HG03095 (cell line): ENCODE measurements around the gene WNK2.

Source experiments
- ATAC-seq: cut with Tn5 transposase; IDR thresholded peaks from one replicate; pipeline ENCODE4 v1.9.1; 2021; ENCODE audit warnings: moderate library complexity; ENCODE audit not compliant: unreplicated experiment

Gene WNK2

GRCh38 chr9:93161786-93162562 lies 22.0 kb upstream of the WNK2 start:
- ATAC-seq = no peak

- no peak for ATAC-seq
These were observed 19.9 kb upstream of the WNK2 start for GRCh38 chr9:93164085-93164484.

- ATAC-seq = no peak
These were observed 17.2 kb upstream of the WNK2 start for GRCh38 chr9:93166699-93167098.

GRCh38 chr9:93167185-93167584 lies 16.8 kb upstream of the WNK2 start:
- ATAC-seq = no peak

GRCh38 chr9:93167838-93168237 lies 16.1 kb upstream of the WNK2 start:
- ATAC-seq = no peak

- no peak for ATAC-seq
These were observed 15.4 kb upstream of the WNK2 start for GRCh38 chr9:93168581-93168980.

GRCh38 chr9:93169444-93169843 lies 14.5 kb upstream of the WNK2 start:
- no peak for ATAC-seq

GRCh38 chr9:93170571-93170970 lies 13.4 kb upstream of the WNK2 start:
- ATAC-seq = no peak

- no peak for ATAC-seq
These were observed 12.5 kb upstream of the WNK2 start for GRCh38 chr9:93171261-93171990.

GRCh38 chr9:93172666-93173364 lies 11.1 kb upstream of the WNK2 start:
- ATAC-seq = no peak

- ATAC-seq = no peak
These were observed 10.4 kb upstream of the WNK2 start for GRCh38 chr9:93173365-93174051.

GRCh38 chr9:93174976-93175375 lies 9.0 kb upstream of the WNK2 start:
- no peak for ATAC-seq

- ATAC-seq = no peak
These were observed 6.3 kb upstream of the WNK2 start for GRCh38 chr9:93177676-93178075.

GRCh38 chr9:93178851-93179786 lies 4.8 kb upstream of the WNK2 start:
- ATAC-seq = no peak

- no peak for ATAC-seq
These were observed 3.0 kb upstream of the WNK2 start for GRCh38 chr9:93180938-93181337.

GRCh38 chr9:93181672-93182435 lies 2.1 kb upstream of the WNK2 start:
- no peak for ATAC-seq

GRCh38 chr9:93182572-93182971 lies 1.4 kb upstream of the WNK2 start:
- no peak for ATAC-seq

- ATAC-seq = no peak
These were observed 742 bp upstream of the WNK2 start for GRCh38 chr9:93183131-93183662.
